K562 (cell line): ENCODE results near the gene RNMT. TPM values are rescaled to one million over a fixed set of nuclear protein-coding genes. Genes with fewer than 3 reads are reported as not detected.

Source experiments
- ATAC-seq: fragments of 200-7000 bp; cut with Tn5 transposase; 3 replicates; pipeline ENCODE4 v1.9.1; 2020; ENCODE audit warnings: moderate library complexity
- BruUV-seq: library from RNA; stranded (reverse); fragments of 400-500 nt; replicated peaks from 2 replicates; lab custom pipeline; 2021; lab: Mats Ljungman, UMichigan
- CTCF ChIA-PET: fragments of 300-600 bp; formaldehyde crosslinking; extraction: SDS; loops from one replicate; lab custom pipeline; 2021; ENCODE audit warnings: low intra/inter-chr PET ratio; lab: Yijun Ruan, JAX
- POLR2A ChIA-PET: fragments of 300-600, 350-650 bp; sonication (Branson Sonifier 250); formaldehyde crosslinking; extraction: SDS; loops from one replicate; lab custom pipeline; 2021; ENCODE audit warnings: antibody characterized with exemption, inconsistent platforms; lab: Yijun Ruan, JAX
- DNase-seq, 4 experiments: peaks; one replicate each; pipeline versions ENCODE4 v3.0.0 to v3.0.0-alpha.2; 2011 to 2018; ENCODE audit warnings: low spot score in 3 of 4, mixed read lengths in 3 of 4; ENCODE audit errors: extremely low read depth in 1 of 4
- FAIRE-seq: peaks from 2 replicates; lab custom pipeline; 2011; peaks lifted over from hg19 to GRCh38; lab: Jason Lieb, UNC
- H2AFZ ChIP-seq: 2 replicates; pipeline ENCODE4 v1.6.0; 2011; ENCODE audit warnings: low read depth, low read length, control low read depth, inconsistent platforms
- H3K27ac ChIP-seq: fragments of 200-600 bp; 3 replicates; pipeline ENCODE4 v1.8.0; 2011; ENCODE audit warnings: low read depth, mild to moderate bottlenecking, control low read depth, inconsistent platforms, low read length, moderate library complexity, mixed read lengths; ENCODE audit errors: extremely low read depth
- H3K27me3 ChIP-seq, 2 experiments: fragments of 300-600 bp in 1 of 2; 2 replicates in 1 of 2; 3 replicates in 1 of 2; pipeline versions ENCODE4 v1.6.0 to v1.8.0; 2011; ENCODE audit warnings: inconsistent platforms in 2 of 2, low read length in 2 of 2, mild to moderate bottlenecking in 1 of 2, mixed read lengths in 1 of 2, moderate library complexity in 1 of 2; ENCODE audit not compliant: control insufficient read depth in 2 of 2, insufficient read depth in 2 of 2
- H3K36me3 ChIP-seq: fragments of 300-600 bp; 3 replicates; pipeline ENCODE4 v1.8.0; 2011; ENCODE audit warnings: mild to moderate bottlenecking, low read length, inconsistent platforms; ENCODE audit not compliant: control insufficient read depth, insufficient read depth
- H3K4me1 ChIP-seq, 2 experiments: fragments of 200-600 bp in 1 of 2; replicated peaks in 1 of 2; 2 replicates in 1 of 2; 3 replicates in 1 of 2; pipeline versions ENCODE4 v1.5.1 to v1.8.0; 2011; ENCODE audit warnings: inconsistent platforms in 2 of 2, low read length in 2 of 2, mild to moderate bottlenecking in 1 of 2, mixed read lengths in 1 of 2, moderate library complexity in 1 of 2; ENCODE audit not compliant: control insufficient read depth in 2 of 2, insufficient read depth in 2 of 2
- H3K4me2 ChIP-seq: 2 replicates; pipeline ENCODE4 v1.6.1; 2011; ENCODE audit warnings: low read length, control low read depth, inconsistent platforms, mixed read lengths; ENCODE audit not compliant: insufficient read depth
- H3K4me3 ChIP-seq: fragments of 200-600 bp; sonication (generic), shearing (Covaris generic); 2 replicates; pipeline ENCODE4 v1.5.1; 2016; ENCODE audit warnings: control low read depth, inconsistent platforms
- H3K79me2 ChIP-seq: fragments of 200-600 bp; 3 replicates; pipeline ENCODE4 v1.8.0; 2011; ENCODE audit warnings: low read length, inconsistent platforms; ENCODE audit not compliant: control insufficient read depth, insufficient read depth
- H3K9ac ChIP-seq, 2 experiments: 2 replicates each; pipeline versions ENCODE4 v1.6.0 to v1.6.1; 2011; ENCODE audit warnings: low read depth in 2 of 2, low read length in 2 of 2, control low read depth in 1 of 2, inconsistent platforms in 1 of 2, mild to moderate bottlenecking in 1 of 2, mixed read lengths in 1 of 2; ENCODE audit not compliant: insufficient read depth in 1 of 2
- H3K9me1 ChIP-seq: one replicate; pipeline ENCODE4 v1.6.0; 2011; ENCODE audit warnings: inconsistent platforms, mild to moderate bottlenecking, low read length, moderate library complexity; ENCODE audit not compliant: control insufficient read depth, insufficient read depth
- H3K9me3 ChIP-seq: replicated peaks from 2 replicates; pipeline ENCODE4 v1.5.1; 2011; ENCODE audit warnings: low read depth, low read length, inconsistent platforms; ENCODE audit not compliant: control insufficient read depth, insufficient read depth
- H4K20me1 ChIP-seq: replicated peaks from 2 replicates; pipeline ENCODE4 v1.6.1; 2011; ENCODE audit warnings: low read length, inconsistent platforms, mixed read lengths; ENCODE audit not compliant: control insufficient read depth, insufficient read depth
- ASH1L ChIP-seq: fragments of 450-650 bp; IDR thresholded peaks from 2 replicates; pipeline ENCODE4 v1.6.1; 2018; ENCODE audit warnings: borderline replicate concordance, mild to moderate bottlenecking, low read depth; ENCODE audit not compliant: partially characterized antibody
- ATF7 ChIP-seq: fragments of 450-650 bp; IDR thresholded peaks from 2 replicates; pipeline ENCODE4 v1.7.1; 2014; ENCODE audit warnings: mild to moderate bottlenecking, moderate library complexity
- CHD1 ChIP-seq: fragments of 200-600 bp; sonication (generic); IDR thresholded peaks from one replicate; pipeline ENCODE4 v1.6.1; 2012; ENCODE audit warnings: mild to moderate bottlenecking, moderate library complexity, low read length, inconsistent platforms
- CSDE1 ChIP-seq, 2 experiments: fragments of 450-650 bp; IDR thresholded peaks; 2 replicates each; pipeline ENCODE4 v1.6.1; 2016; ENCODE audit warnings: mild to moderate bottlenecking in 1 of 2
- POLR2B ChIP-seq: fragments of 450-650 bp; IDR thresholded peaks from 2 replicates; pipeline ENCODE4 v1.6.1; 2018; ENCODE audit warnings: low read depth; ENCODE audit not compliant: partially characterized antibody
- POLR2H ChIP-seq: IDR thresholded peaks from 2 replicates; pipeline ENCODE4 v1.6.1; 2016; ENCODE audit warnings: missing genetic modification characterization, low read depth, mild to moderate bottlenecking, control low read depth, missing compliant biosample characterization, moderate library complexity
- REST ChIP-seq, 2 experiments: fragments of 450-650 bp; formaldehyde crosslinking in 1 of 2; IDR thresholded peaks; 2 replicates each; pipeline versions ENCODE4 v1.4.0 to v1.6.1; 2014 to 2020; ENCODE audit warnings: mild to moderate bottlenecking in 2 of 2, borderline replicate concordance in 1 of 2, low read depth in 1 of 2
- SRSF1 ChIP-seq: fragments of 200-400 bp; formaldehyde crosslinking; IDR thresholded peaks from 2 replicates; pipeline ENCODE4 v1.6.1; 2017; ENCODE audit warnings: mild to moderate bottlenecking, low read depth, low read length, moderate library complexity
- ZNF274 ChIP-seq: IDR thresholded peaks from 2 replicates; pipeline ENCODE4 v1.6.1; 2011; ENCODE audit warnings: low read depth, mild to moderate bottlenecking, low read length, moderate library complexity, borderline replicate concordance
- WGBS: fragments of 100-300 bp; shearing (Covaris generic); methylation state at CpG from one replicate; pipeline ENCODE4 v1.1.6; 2016; ENCODE audit warnings: low coverage, mixed read lengths; ENCODE audit not compliant: insufficient coverage; ENCODE audit errors: missing lambda C conversion rate; 5-methylcytosine and 5-hydroxymethylcytosine counted together
- in situ Hi-C: fragments of 300-500 bp; cut with MboI; formaldehyde crosslinking; loops from 4 replicates; pipeline ENCODE4 v1.15.0; 2018; ENCODE audit warnings: inconsistent platforms, mixed read lengths
- intact Hi-C: fragments of 100-400 bp; cut with micrococcal nuclease; formaldehyde crosslinking; loops from 2 replicates; pipeline ENCODE4 v1.14.2; 2022
- polyA plus RNA-seq, 8 experiments: library from polyadenylated mRNA; depleted of rRNA in 4 of 8; stranded (reverse) in 5 of 8; unstranded in 3 of 8; fragments of >200 nt; fragmentation: Nextera tagmentation in 2 of 8; fragmentation: Illumina TruSeq in 1 of 8; extraction: Ambion mirVana in 2 of 8; extraction: Trizol in 1 of 8; gene quantifications; 2 replicates each; pipeline versions ENCODE4 v1.2.1 to v1.2.3, GENCODE V29; 2011 to 2014; ENCODE audit warnings: inconsistent platforms in 1 of 8, missing spikeins in 1 of 8
- total RNA-seq, 7 experiments: library from RNA; depleted of rRNA in 6 of 7; stranded (reverse); fragments of >200 nt in 6 of 7; fragmentation: Illumina TruSeq in 2 of 7; extraction: Trizol in 2 of 7; gene quantifications; 2 replicates each; pipeline versions ENCODE4 v1.2.1 to v1.2.3, GENCODE V29; 2011 to 2021; ENCODE audit warnings: low replicate concordance in 1 of 7
- TF ChIP-seq, protein P1 (sequence below): fragments of 450-650 bp; conservative IDR thresholded peaks from 2 replicates; pipeline ENCODE4 v1.6.1; 2016; ENCODE audit warnings: missing genetic modification characterization, low read depth, mild to moderate bottlenecking, missing compliant biosample characterization, moderate library complexity

The RNMT gene
- total and polyA plus RNA-seq, 9 of the 15 experiments (the other 6 are each of a cell fraction or from before 2014, with no cell fraction given): 20.2 to 63.4 (median 34.1) TPM

DNA sequence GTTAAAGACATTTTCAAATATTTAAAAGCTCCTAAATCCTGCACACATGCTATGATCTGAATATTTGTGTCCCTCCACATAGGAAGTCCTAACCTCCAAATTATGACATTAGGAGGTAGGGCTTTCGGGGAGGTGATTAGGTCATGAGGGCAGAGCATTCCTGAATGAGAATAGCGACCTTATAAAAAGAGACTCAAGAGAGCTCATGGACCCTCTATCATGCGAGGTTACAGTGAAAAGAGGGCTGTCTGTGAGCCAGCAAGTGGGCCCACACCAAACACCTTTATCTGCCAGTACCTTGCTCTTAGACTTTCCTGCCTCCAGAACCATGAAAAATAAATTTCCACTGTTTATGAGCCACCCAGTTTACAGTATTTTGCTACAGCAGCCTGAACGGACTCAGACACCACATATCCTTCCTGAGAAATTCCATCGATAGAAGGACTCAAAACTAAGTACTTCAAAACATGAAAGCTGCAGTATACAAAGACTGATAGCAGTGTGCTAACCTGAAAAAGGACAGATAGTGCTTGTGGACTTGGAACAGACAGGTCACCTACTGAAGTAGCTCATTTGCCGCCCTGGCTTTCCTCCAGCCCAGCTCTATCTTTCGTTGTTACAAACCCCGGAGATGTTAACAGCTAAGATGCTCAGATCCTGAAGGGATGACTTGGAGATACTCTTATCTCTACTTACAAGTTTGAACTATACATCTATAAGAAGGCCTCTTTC lies 13.9 kb upstream of the RNMT start:
- ChIA-PET POLR2A (interaction anchor here (0.8 to 2.6 kb wide), 5 partner anchors 9 to 16 kb away, joined by 3 to 12 read pairs (median 6); partner anchors contain the start of genes FAM210A and RNMT), CTCF (no interaction called here)
- Histone ChIP-seq H3K36me3 (no peaks in the 10 kb centered on the region; the same call in 2 of the 3 replicates), H4K20me1 (0 out of 2 replicates have a peak, but pooled peaks cover 4% of the 10 kb centered on the region), H3K79me2 (peaks cover 97% of the 10 kb centered on the region), H3K9me1 (no peaks in the 10 kb centered on the region), H3K4me3 (no peak overlapping the region), H3K27me3 (no peaks in the 10 kb centered on the region), H2AFZ (no peak overlapping the region), H3K27ac (no peak overlapping the region), H3K4me2 (peak overlapping the region; percentile 28; the same call in 1 of the 2 replicates), H3K9ac (no peak overlapping the region), H3K9me3 (no peaks in the 10 kb centered on the region; the same call in 1 of the 2 replicates), H3K4me1 (no peaks in the 10 kb centered on the region; a peak in 2 of 5 replicates)
- ATAC-seq: peak; percentile 70
- intact Hi-C loops (no loop called here), in situ Hi-C loops (no loop called here)
- peak in 1 of 4 experiments; percentile 30 for DNase-seq
- no TSS peak for BruUV-seq
- 55% methylated on average over 8 of the region's 8 CpGs for WGBS
- FAIRE-seq: no peak
- TF ChIP-seq, protein P1, sequence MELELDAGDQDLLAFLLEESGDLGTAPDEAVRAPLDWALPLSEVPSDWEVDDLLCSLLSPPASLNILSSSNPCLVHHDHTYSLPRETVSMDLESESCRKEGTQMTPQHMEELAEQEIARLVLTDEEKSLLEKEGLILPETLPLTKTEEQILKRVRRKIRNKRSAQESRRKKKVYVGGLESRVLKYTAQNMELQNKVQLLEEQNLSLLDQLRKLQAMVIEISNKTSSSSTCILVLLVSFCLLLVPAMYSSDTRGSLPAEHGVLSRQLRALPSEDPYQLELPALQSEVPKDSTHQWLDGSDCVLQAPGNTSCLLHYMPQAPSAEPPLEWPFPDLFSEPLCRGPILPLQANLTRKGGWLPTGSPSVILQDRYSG: no peak
- TF ChIP-seq ASH1L (no peak), REST (IDR thresholded peaks at IDR 0.05; ENCODE audit: borderline replicate concordance) (no peak), REST (CRISPR knock-in tag; IDR thresholded peaks at IDR 0.05; ENCODE audit: low read depth) (no peak), POLR2B (no peak), CHD1 (no peak), SRSF1 (no peak), ZNF274 (no peak), ATF7 (no peak), POLR2H (tag) (no peak), CSDE1 (IDR thresholded peaks at IDR 0.05) (no peak)
